OCI-LY7 (cell line): ENCODE measurements around the gene LLGL1. TPM values are rescaled to one million over a fixed set of nuclear protein-coding genes. Genes with fewer than 3 reads are reported as not detected.

ENCODE experiments used
- BruUV-seq: library from RNA; stranded (reverse); fragments of 400-500 nt; replicated peaks from 2 replicates; lab custom pipeline; 2021; lab: Mats Ljungman, UMichigan
- CTCF ChIA-PET: fragments of 300-600 bp; sonication (Branson Sonifier 250); formaldehyde crosslinking; loops from one replicate; lab custom pipeline; 2022; ENCODE audit warnings: antibody characterized with exemption; ENCODE audit not compliant: unreplicated experiment; lab: Charles Lee
- POLR2A ChIA-PET: fragments of 300-600 bp; sonication (Branson Sonifier 250); formaldehyde crosslinking; loops from one replicate; lab custom pipeline; 2022; ENCODE audit warnings: antibody characterized with exemption; lab: Charles Lee
- DNase-seq: peaks from one replicate; pipeline ENCODE4 v3.0.0-alpha.2; 2015; ENCODE audit warnings: low spot score
- H2AFZ ChIP-seq: fragments of 200-600 bp; sonication (generic), shearing (Covaris generic); 2 replicates; pipeline ENCODE4 v1.6.1; 2014; ENCODE audit warnings: mild to moderate bottlenecking, antibody characterized with exemption, low read length, moderate library complexity
- H3K27ac ChIP-seq: fragments of 200-600 bp; sonication (generic); 2 replicates; pipeline ENCODE4 v1.5.1; 2014; ENCODE audit warnings: mixed run types, low read depth, mild to moderate bottlenecking, moderate library complexity, low read length, inconsistent platforms; ENCODE audit not compliant: poor library complexity, severe bottlenecking
- H3K36me3 ChIP-seq: fragments of 200-600 bp; sonication (generic); 2 replicates; pipeline ENCODE4 v1.6.1; 2014; ENCODE audit warnings: mild to moderate bottlenecking, antibody characterized with exemption, low read length, moderate library complexity, mixed read lengths; ENCODE audit not compliant: insufficient read depth
- H3K4me1 ChIP-seq: fragments of 200-600 bp; sonication (generic); 2 replicates; pipeline ENCODE4 v1.5.1; 2014; ENCODE audit warnings: mild to moderate bottlenecking, low read length; ENCODE audit not compliant: insufficient read depth, poor library complexity, severe bottlenecking
- H3K4me2 ChIP-seq: fragments of 200-600 bp; sonication (generic); 2 replicates; pipeline ENCODE4 v1.6.1; 2014; ENCODE audit warnings: mild to moderate bottlenecking, low read length
- H3K4me3 ChIP-seq: fragments of 200-600 bp; sonication (generic); 2 replicates; pipeline ENCODE4 v1.5.1; 2014; ENCODE audit warnings: mild to moderate bottlenecking, low read depth, low read length; ENCODE audit not compliant: poor library complexity, severe bottlenecking
- H3K79me2 ChIP-seq: fragments of 200-600 bp; sonication (generic); 2 replicates; pipeline ENCODE4 v1.6.1; 2016; ENCODE audit warnings: low read depth, mild to moderate bottlenecking, low read length, moderate library complexity, mixed read lengths; ENCODE audit not compliant: insufficient read depth
- H3K9me2 ChIP-seq: fragments of 200-600 bp; sonication (generic); 2 replicates; pipeline ENCODE4 v1.6.1; 2016; ENCODE audit warnings: mild to moderate bottlenecking, low read length, mixed read lengths; ENCODE audit not compliant: insufficient read depth
- H3K9me3 ChIP-seq: fragments of 200-600 bp; sonication (generic); 2 replicates; pipeline ENCODE4 v1.6.1; 2014; ENCODE audit warnings: mild to moderate bottlenecking, mixed run types, low read length, mixed read lengths
- H4K20me1 ChIP-seq: fragments of 200-600 bp; sonication (generic); 2 replicates; pipeline ENCODE4 v1.6.1; 2014; ENCODE audit warnings: mild to moderate bottlenecking, antibody characterized with exemption, low read length, moderate library complexity, mixed read lengths; ENCODE audit not compliant: insufficient read depth
- CTCF ChIP-seq: fragments of 200-600 bp; sonication (generic); conservative IDR thresholded peaks from 2 replicates; pipeline ENCODE4 v1.5.1; 2014; ENCODE audit warnings: mild to moderate bottlenecking, antibody characterized with exemption, low read length, moderate library complexity, mixed read lengths
- EZH2phosphoT487 ChIP-seq: fragments of 200-600 bp; sonication (generic); IDR thresholded peaks from 2 replicates; pipeline ENCODE4 v1.6.1; 2018; ENCODE audit warnings: low read depth, borderline replicate concordance, mild to moderate bottlenecking, mixed run types, antibody characterized with exemption, low read length, moderate library complexity, mixed read lengths
- intact Hi-C: fragments of 100-400 bp; cut with micrococcal nuclease; formaldehyde crosslinking; loops from one replicate; pipeline ENCODE4 v1.10.0; 2022; ENCODE audit not compliant: unreplicated experiment
- total RNA-seq, 2 experiments: library from RNA; depleted of rRNA in 1 of 2; stranded (reverse); fragments of >200 nt in 1 of 2; shearing (Covaris generic) in 1 of 2; gene quantifications; 2 replicates each; pipeline ENCODE4 v1.2.3, GENCODE V29; 2014 to 2022

The LLGL1 gene
- total RNA-seq, 2 experiments from 2014 or later = 14.1 to 19.9 TPM

- Histone ChIP-seq H4K20me1 (no peaks in the 10 kb centered on the region), H3K27ac (no peak overlapping the region), H3K4me3 (no peak overlapping the region), H3K9me2 (no peaks in the 10 kb centered on the region), H3K9me3 (no peaks in the 10 kb centered on the region), H3K4me1 (no peaks in the 10 kb centered on the region), H3K4me2 (no peak overlapping the region), H3K36me3 (peaks cover 86% of the 10 kb centered on the region), H2AFZ (no peak overlapping the region), H3K79me2 (no peaks in the 10 kb centered on the region)
- no TSS peak for BruUV-seq
- intact Hi-C loops = no loop called here
- no peak for TF ChIP-seq CTCF
- TF ChIP-seq EZH2phosphoT487 = no peak
- POLR2A ChIA-PET = interaction anchor here (0.6 to 0.7 kb wide), 2 partner anchors 12 to 14 kb away, joined by 3 read pairs; no protein-coding TSS in a partner anchor
- no peak for DNase-seq
- CTCF ChIA-PET = no interaction called here
Observed at GRCh38 chr17:18277076-18277475, 51.6 kb downstream of the LLGL1 start.

- no peaks in the 10 kb centered on the region for H4K20me1 ChIP-seq
- H3K36me3 ChIP-seq = peaks cover 87% of the 10 kb centered on the region
- TF ChIP-seq CTCF (no peak), EZH2phosphoT487 (no peak)
- POLR2A ChIA-PET = no interaction called here
- H3K9me2 ChIP-seq = no peaks in the 10 kb centered on the region
- DNase-seq = no peak
- H3K79me2 ChIP-seq = no peaks in the 10 kb centered on the region
- no peak overlapping the region for H3K4me2 ChIP-seq
- H3K4me3 ChIP-seq = no peak overlapping the region
- no TSS peak for BruUV-seq
- CTCF ChIA-PET = no interaction called here
- intact Hi-C loops = no loop called here
- H3K27ac ChIP-seq = no peak overlapping the region
- no peaks in the 10 kb centered on the region for H3K4me1 ChIP-seq
- no peaks in the 10 kb centered on the region for H3K9me3 ChIP-seq
- no peak overlapping the region for H2AFZ ChIP-seq
Observed at GRCh38 chr17:18278867-18279266, 53.4 kb downstream of the LLGL1 start.

- BruUV-seq = no TSS peak
- Histone ChIP-seq H3K79me2 (no peaks in the 10 kb centered on the region), H4K20me1 (no peaks in the 10 kb centered on the region), H3K36me3 (peaks cover 90% of the 10 kb centered on the region), H3K4me2 (no peak overlapping the region), H3K27ac (no peak overlapping the region), H3K9me3 (no peaks in the 10 kb centered on the region), H2AFZ (no peak overlapping the region), H3K4me1 (no peaks in the 10 kb centered on the region), H3K9me2 (no peaks in the 10 kb centered on the region), H3K4me3 (no peak overlapping the region)
- ChIA-PET POLR2A (no interaction called here), CTCF (no interaction called here)
- intact Hi-C loops = no loop called here
- TF ChIP-seq EZH2phosphoT487 = no peak
- TF ChIP-seq CTCF = no peak
- DNase-seq = no peak
Observed at GRCh38 chr17:18280249-18280648, 54.8 kb downstream of the LLGL1 start.
